Kidney epithelial cell (primary cell): ENCODE results near the gene DPM2. TPM values are rescaled to one million over a fixed set of nuclear protein-coding genes. Genes with fewer than 3 reads are reported as not detected.

Experiments used
- DNase-seq: peaks from one replicate; pipeline ENCODE4 v3.0.0-alpha.2; 2010; ENCODE audit warnings: low read depth
- H3K27me3 ChIP-seq: 2 replicates; pipeline ENCODE4 v1.6.0; 2011; ENCODE audit warnings: low read length; ENCODE audit not compliant: control insufficient read depth, insufficient read depth
- H3K36me3 ChIP-seq: 2 replicates; pipeline ENCODE4 v1.5.1; 2011; ENCODE audit warnings: low read length; ENCODE audit not compliant: control insufficient read depth, insufficient read depth
- H3K4me3 ChIP-seq: 2 replicates; pipeline ENCODE4 v1.5.1; 2011; ENCODE audit warnings: low read depth, mild to moderate bottlenecking, control low read depth, low read length
- CTCF ChIP-seq: IDR thresholded peaks from 2 replicates; pipeline ENCODE4 v1.5.1; 2011; ENCODE audit warnings: mild to moderate bottlenecking, moderate library complexity, low read length, control low read depth, inconsistent platforms; ENCODE audit not compliant: insufficient read depth, poor library complexity, severe bottlenecking
- total RNA-seq: library from RNA; depleted of rRNA; stranded (reverse); fragments of >200 nt; gene quantifications from 2 replicates; pipeline ENCODE4 v1.2.3, GENCODE V29; 2015

DPM2 gene
- total RNA-seq, 1 donor from 2014 or later: 31.8 TPM

- Histone ChIP-seq H3K4me3 (no peak overlapping the region), H3K27me3 (no peaks in the 10 kb centered on the region), H3K36me3 (no peaks in the 10 kb centered on the region)
- TF ChIP-seq CTCF: no peak
- DNase-seq: no peak
Measured at GRCh38 chr9:127974001-127974768, 36.5 kb upstream of the DPM2 start.

- H3K4me3 ChIP-seq: no peak overlapping the region
- no peak for DNase-seq
Measured at GRCh38 chr9:127973169-127974000, 35.7 kb upstream of the DPM2 start.

GRCh38 chr9:127972236-127972871 is 34.7 kb upstream of the DPM2 start:
- TF ChIP-seq CTCF: no peak
- Histone ChIP-seq H3K4me3 (no peak overlapping the region), H3K36me3 (no peaks in the 10 kb centered on the region), H3K27me3 (no peaks in the 10 kb centered on the region)
- no peak for DNase-seq

More at GRCh38 chr9:127973169-127974000, 35.7 kb upstream of the DPM2 start:
- no peak for TF ChIP-seq CTCF
- no peaks in the 10 kb centered on the region for H3K36me3 ChIP-seq
- no peaks in the 10 kb centered on the region for H3K27me3 ChIP-seq

GRCh38 chr9:127971357-127972235 is 33.9 kb upstream of the DPM2 start:
- Histone ChIP-seq H3K36me3 (no peaks in the 10 kb centered on the region), H3K4me3 (no peak overlapping the region), H3K27me3 (no peaks in the 10 kb centered on the region)
- TF ChIP-seq CTCF: no peak
- no peak for DNase-seq
